Astrocyte of the spinal cord (primary cell): Measurements from ENCODE around the gene PROM1.

Source experiments
- DNase-seq: peaks from one replicate; pipeline ENCODE4 v3.0.0; 2011; ENCODE audit warnings: low read depth, low spot score
- H3K4me3 ChIP-seq: 2 replicates; pipeline ENCODE4 v1.5.1; 2011; ENCODE audit warnings: low read depth, mild to moderate bottlenecking, low read length, moderate library complexity
- CTCF ChIP-seq: IDR thresholded peaks from 2 replicates; pipeline ENCODE4 v1.5.1; 2012; ENCODE audit warnings: low read depth, mild to moderate bottlenecking, low read length, inconsistent platforms
- in situ Hi-C: cut with HindIII; loops from 2 replicates; pipeline ENCODE4 v1.10.0; 2017; ENCODE audit warnings: low sequenced_read_pairs

Gene PROM1

GRCh38 chr4:15930314-15930713 is 153.5 kb downstream of the PROM1 start:
- no peak overlapping the region for H3K4me3 ChIP-seq
- no peak for DNase-seq
- in situ Hi-C loops, result no loop called here
- TF ChIP-seq CTCF, result no peak

GRCh38 chr4:15929540-15929939 is 154.3 kb downstream of the PROM1 start:
- in situ Hi-C loops, result no loop called here
- no peak overlapping the region for H3K4me3 ChIP-seq
- TF ChIP-seq CTCF, result no peak
- DNase-seq, result no peak

GRCh38 chr4:15928883-15929282 is 154.9 kb downstream of the PROM1 start:
- H3K4me3 ChIP-seq, result no peak overlapping the region
- DNase-seq, result no peak
- TF ChIP-seq CTCF, result no peak
- in situ Hi-C loops, result no loop called here

- in situ Hi-C loops, result no loop called here
- DNase-seq, result no peak
- TF ChIP-seq CTCF, result no peak
- no peak overlapping the region for H3K4me3 ChIP-seq
These were observed 157.3 kb downstream of the PROM1 start for GRCh38 chr4:15926486-15926885.

GRCh38 chr4:15925830-15926229 is 158.0 kb downstream of the PROM1 start:
- TF ChIP-seq CTCF, result no peak
- H3K4me3 ChIP-seq, result no peak overlapping the region
- in situ Hi-C loops, result no loop called here
- DNase-seq, result no peak

GRCh38 chr4:15921592-15921932 is 162.3 kb downstream of the PROM1 start:
- DNase-seq, result no peak
- no peak for TF ChIP-seq CTCF
- no peak overlapping the region for H3K4me3 ChIP-seq
- in situ Hi-C loops, result no loop called here
